ENCODE results near the gene MAML2.

Gene MAML2

GRCh38 chr11:95972060-95972459, 370.9 kb downstream of the MAML2 start:
- DNase-seq (ENCODE audit: insufficient read length) (no peak), FAIRE-seq (no peak)
- no peak for TF ChIP-seq TAF1 (IDR thresholded peaks at IDR 0.05; ENCODE audit: borderline replicate concordance, low read depth, low read length)
- no peak for TF ChIP-seq POLR2AphosphoS5 (IDR thresholded peaks at IDR 0.05; ENCODE audit: low read depth, low read length)
- TF ChIP-seq POLR2A (IDR thresholded peaks at IDR 0.05; ENCODE audit: low read depth, low read length), result no peak

- no peak for DNase-seq (ENCODE audit: insufficient read length)
- TF ChIP-seq POLR2A (IDR thresholded peaks at IDR 0.05; ENCODE audit: low read depth, low read length), result no peak
- TF ChIP-seq POLR2AphosphoS5 (IDR thresholded peaks at IDR 0.05; ENCODE audit: low read depth, low read length), result no peak
- TF ChIP-seq TAF1 (IDR thresholded peaks at IDR 0.05; ENCODE audit: borderline replicate concordance, low read depth, low read length), result no peak
- FAIRE-seq, result no peak
These were observed 374.4 kb downstream of the MAML2 start for GRCh38 chr11:95968585-95968984.

- DNase-seq (ENCODE audit: insufficient read length) (no peak), FAIRE-seq (no peak)
- TF ChIP-seq TAF1 (IDR thresholded peaks at IDR 0.05; ENCODE audit: borderline replicate concordance, low read depth, low read length) (no peak), POLR2AphosphoS5 (IDR thresholded peaks at IDR 0.05; ENCODE audit: low read depth, low read length) (no peak), POLR2A (IDR thresholded peaks at IDR 0.05; ENCODE audit: low read depth, low read length) (no peak)
These were observed 378.7 kb downstream of the MAML2 start for GRCh38 chr11:95964281-95964680.

GRCh38 chr11:95961758-95962157, 381.2 kb downstream of the MAML2 start:
- DNase-seq (ENCODE audit: insufficient read length) (no peak), FAIRE-seq (no peak)
- TF ChIP-seq POLR2AphosphoS5 (IDR thresholded peaks at IDR 0.05; ENCODE audit: low read depth, low read length) (no peak), TAF1 (IDR thresholded peaks at IDR 0.05; ENCODE audit: borderline replicate concordance, low read depth, low read length) (no peak), POLR2A (IDR thresholded peaks at IDR 0.05; ENCODE audit: low read depth, low read length) (no peak)

GRCh38 chr11:95950905-95951304, 392.1 kb downstream of the MAML2 start:
- FAIRE-seq (no peak), DNase-seq (ENCODE audit: insufficient read length) (no peak)
- TF ChIP-seq POLR2A (IDR thresholded peaks at IDR 0.05; ENCODE audit: low read depth, low read length) (no peak), TAF1 (IDR thresholded peaks at IDR 0.05; ENCODE audit: borderline replicate concordance, low read depth, low read length) (no peak), POLR2AphosphoS5 (IDR thresholded peaks at IDR 0.05; ENCODE audit: low read depth, low read length) (no peak)

- DNase-seq (ENCODE audit: insufficient read length) (no peak), FAIRE-seq (no peak)
- TF ChIP-seq POLR2A (IDR thresholded peaks at IDR 0.05; ENCODE audit: low read depth, low read length), result no peak
- no peak for TF ChIP-seq POLR2AphosphoS5 (IDR thresholded peaks at IDR 0.05; ENCODE audit: low read depth, low read length)
- no peak for TF ChIP-seq TAF1 (IDR thresholded peaks at IDR 0.05; ENCODE audit: borderline replicate concordance, low read depth, low read length)
These were observed 394.4 kb downstream of the MAML2 start for GRCh38 chr11:95948637-95949036.

- no peak for TF ChIP-seq POLR2AphosphoS5 (IDR thresholded peaks at IDR 0.05; ENCODE audit: low read depth, low read length)
- no peak for TF ChIP-seq TAF1 (IDR thresholded peaks at IDR 0.05; ENCODE audit: borderline replicate concordance, low read depth, low read length)
- TF ChIP-seq POLR2A (IDR thresholded peaks at IDR 0.05; ENCODE audit: low read depth, low read length), result no peak
- FAIRE-seq (no peak), DNase-seq (ENCODE audit: insufficient read length) (no peak)
These were observed 398.4 kb downstream of the MAML2 start for GRCh38 chr11:95944623-95945022.

- TF ChIP-seq POLR2A (IDR thresholded peaks at IDR 0.05; ENCODE audit: low read depth, low read length) (no peak), TAF1 (IDR thresholded peaks at IDR 0.05; ENCODE audit: borderline replicate concordance, low read depth, low read length) (no peak), POLR2AphosphoS5 (IDR thresholded peaks at IDR 0.05; ENCODE audit: low read depth, low read length) (no peak)
- FAIRE-seq (no peak), DNase-seq (ENCODE audit: insufficient read length) (no peak)
These were observed 399.4 kb downstream of the MAML2 start for GRCh38 chr11:95943546-95943945.

GRCh38 chr11:95939091-95939490, 403.9 kb downstream of the MAML2 start:
- TF ChIP-seq POLR2A (IDR thresholded peaks at IDR 0.05; ENCODE audit: low read depth, low read length), result no peak
- TF ChIP-seq TAF1 (IDR thresholded peaks at IDR 0.05; ENCODE audit: borderline replicate concordance, low read depth, low read length), result no peak
- TF ChIP-seq POLR2AphosphoS5 (IDR thresholded peaks at IDR 0.05; ENCODE audit: low read depth, low read length), result no peak
- DNase-seq (ENCODE audit: insufficient read length) (no peak), FAIRE-seq (no peak)

GRCh38 chr11:95937358-95937757, 405.6 kb downstream of the MAML2 start:
- TF ChIP-seq POLR2A (IDR thresholded peaks at IDR 0.05; ENCODE audit: low read depth, low read length) (no peak), TAF1 (IDR thresholded peaks at IDR 0.05; ENCODE audit: borderline replicate concordance, low read depth, low read length) (no peak), POLR2AphosphoS5 (IDR thresholded peaks at IDR 0.05; ENCODE audit: low read depth, low read length) (no peak)
- FAIRE-seq (no peak), DNase-seq (ENCODE audit: insufficient read length) (no peak)

- TF ChIP-seq POLR2A (IDR thresholded peaks at IDR 0.05; ENCODE audit: low read depth, low read length) (no peak), TAF1 (IDR thresholded peaks at IDR 0.05; ENCODE audit: borderline replicate concordance, low read depth, low read length) (no peak), POLR2AphosphoS5 (IDR thresholded peaks at IDR 0.05; ENCODE audit: low read depth, low read length) (no peak)
- no peak for FAIRE-seq
- DNase-seq (ENCODE audit: insufficient read length), result no peak
These were observed 409.4 kb downstream of the MAML2 start for GRCh38 chr11:95933594-95933993.

- FAIRE-seq, result no peak
- TF ChIP-seq POLR2A (IDR thresholded peaks at IDR 0.05; ENCODE audit: low read depth, low read length) (no peak), POLR2AphosphoS5 (IDR thresholded peaks at IDR 0.05; ENCODE audit: low read depth, low read length) (no peak), TAF1 (IDR thresholded peaks at IDR 0.05; ENCODE audit: borderline replicate concordance, low read depth, low read length) (no peak)
- DNase-seq (ENCODE audit: insufficient read length), result no peak
These were observed 411.1 kb downstream of the MAML2 start for GRCh38 chr11:95931916-95932315.

GRCh38 chr11:95930948-95931347, 412.0 kb downstream of the MAML2 start:
- no peak for TF ChIP-seq TAF1 (IDR thresholded peaks at IDR 0.05; ENCODE audit: borderline replicate concordance, low read depth, low read length)
- no peak for FAIRE-seq
- DNase-seq (ENCODE audit: insufficient read length), result no peak

Data from GM12892 (cell line).